GM20431 (cell line): ENCODE data around the gene HAGH.

ENCODE experiments used
- in situ Hi-C: fragments of 300-500 bp; cut with MseI, MboI; formaldehyde crosslinking; loops from one replicate; pipeline ENCODE4 v1.15.0; 2020; ENCODE audit warnings: low sequenced_read_pairs; ENCODE audit not compliant: unreplicated experiment

HAGH gene

DNA sequence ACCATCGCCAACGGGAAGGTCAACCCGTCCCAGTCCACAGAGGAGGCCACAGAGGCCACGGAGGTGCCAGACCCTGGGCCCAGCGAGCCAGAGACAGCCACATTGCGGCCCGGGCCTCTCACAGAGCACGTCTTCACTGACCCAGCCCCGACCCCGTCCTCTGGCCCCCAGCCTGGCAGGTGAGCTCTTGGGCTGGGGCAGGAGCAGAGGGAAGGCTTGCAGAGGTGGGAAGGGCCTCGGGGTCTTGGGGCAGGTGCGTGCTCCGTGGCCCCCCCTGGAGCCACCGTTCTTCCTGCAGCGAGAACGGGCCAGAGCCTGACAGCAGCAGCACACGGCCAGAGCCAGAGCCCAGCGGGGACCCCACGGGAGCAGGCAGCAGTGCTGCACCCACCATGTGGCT, 60.4 kb downstream of the HAGH start:
- in situ Hi-C loops = no loop called here

GRCh38 chr16:1765826-1766225, 60.8 kb downstream of the HAGH start:
- in situ Hi-C loops = no loop called here

- in situ Hi-C loops = no loop called here
Measured at GRCh38 chr16:1764971-1765370, 61.7 kb downstream of the HAGH start.

- in situ Hi-C loops = no loop called here
Measured at GRCh38 chr16:1763521-1764511, 62.8 kb downstream of the HAGH start.

DNA sequence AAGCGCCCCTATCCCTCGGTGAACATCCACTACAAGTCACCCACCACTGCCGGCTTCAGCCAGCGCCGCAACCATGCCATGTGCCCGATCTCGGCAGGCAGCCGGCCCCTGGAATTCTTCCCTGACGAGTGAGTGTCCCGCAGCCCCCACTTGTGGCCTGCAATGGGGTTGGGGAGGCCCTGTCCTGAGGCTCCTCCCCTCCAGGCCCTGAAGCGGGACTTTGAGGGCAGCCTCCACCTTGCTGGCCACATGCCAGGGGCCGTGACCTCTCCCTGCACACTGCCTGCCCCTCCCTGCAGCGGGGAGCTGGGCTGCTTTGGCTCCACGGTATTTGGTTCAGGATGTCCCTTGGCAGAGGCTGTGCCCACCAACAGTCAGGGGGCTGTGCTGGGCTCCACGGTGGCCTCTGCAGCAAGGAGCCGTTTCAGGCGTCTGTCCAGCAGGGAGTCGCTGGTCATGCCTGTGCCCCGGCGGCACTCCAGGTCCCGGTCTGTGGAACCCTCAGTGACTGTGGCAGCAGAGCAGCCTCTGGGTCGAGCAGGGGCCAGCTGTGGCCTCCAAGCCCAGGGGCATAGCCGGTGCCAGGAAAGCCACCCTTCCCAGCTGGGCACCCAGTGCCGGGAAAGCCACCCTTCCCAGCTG, 63.6 kb downstream of the HAGH start:
- in situ Hi-C loops = no loop called here

DNA sequence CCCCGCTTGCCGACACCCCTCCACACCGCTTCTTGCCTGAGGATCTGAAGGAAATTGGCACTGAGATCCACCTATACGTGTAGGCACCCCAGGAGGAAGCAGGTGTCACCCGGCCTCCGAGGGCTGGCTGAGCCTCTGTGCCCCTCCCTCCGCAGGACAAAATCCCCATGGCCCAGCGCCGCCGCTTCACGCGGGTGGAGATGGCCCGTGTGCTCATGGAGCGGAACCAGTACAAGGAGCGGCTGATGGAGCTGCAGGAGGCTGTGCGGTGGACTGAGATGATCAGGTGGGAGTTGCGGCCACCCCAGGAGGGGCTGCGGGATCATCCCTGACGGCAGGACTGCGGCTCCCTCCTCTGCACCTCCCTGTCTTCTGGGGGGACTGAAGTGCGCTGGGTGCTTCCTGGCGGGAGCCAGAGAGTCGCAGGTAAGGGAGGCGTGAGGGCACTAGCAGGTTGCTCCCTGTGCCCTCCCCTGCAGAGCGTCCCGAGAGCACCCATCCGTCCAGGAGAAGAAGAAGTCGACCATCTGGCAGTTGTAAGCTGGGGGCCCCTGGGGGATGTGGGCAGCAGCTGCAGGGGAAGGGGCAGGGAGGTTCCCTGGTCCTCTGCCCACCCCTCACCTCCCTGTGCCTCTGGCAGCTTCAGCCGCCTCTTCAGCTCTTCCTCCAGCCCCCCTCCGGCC, 64.3 kb downstream of the HAGH start:
- in situ Hi-C loops = no loop called here

GRCh38 chr16:1761751-1762150, 64.9 kb downstream of the HAGH start:
- in situ Hi-C loops = no loop called here

GRCh38 chr16:1760911-1761310, 65.7 kb downstream of the HAGH start:
- in situ Hi-C loops = no loop called here

GRCh38 chr16:1759511-1759910, 67.1 kb downstream of the HAGH start:
- in situ Hi-C loops = no loop called here

DNA sequence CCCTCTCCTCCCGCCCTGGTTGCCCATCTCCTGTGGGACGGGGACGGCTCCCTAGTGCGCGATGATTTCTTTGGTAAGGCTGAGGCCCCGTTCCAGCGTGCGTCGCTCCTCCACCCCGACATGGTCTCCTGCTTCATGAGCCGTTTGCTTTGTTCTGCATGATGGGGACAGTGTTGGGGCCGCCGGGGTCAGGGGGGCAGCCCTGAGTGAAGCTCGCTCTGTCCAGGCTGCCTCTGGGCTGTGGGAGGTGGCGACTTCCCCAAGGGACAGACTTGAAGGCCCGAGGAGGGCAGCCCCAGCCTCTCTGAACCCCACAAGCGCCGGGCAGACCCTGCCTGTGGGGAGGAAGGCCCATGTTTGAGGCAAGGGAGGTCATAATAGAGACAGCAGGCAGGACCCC, 67.7 kb downstream of the HAGH start:
- in situ Hi-C loops = no loop called here

GRCh38 chr16:1757714-1758461, 68.7 kb downstream of the HAGH start:
- in situ Hi-C loops = no loop called here
